ENCODE measurements around the gene PLP1.

Gene PLP1

DNA sequence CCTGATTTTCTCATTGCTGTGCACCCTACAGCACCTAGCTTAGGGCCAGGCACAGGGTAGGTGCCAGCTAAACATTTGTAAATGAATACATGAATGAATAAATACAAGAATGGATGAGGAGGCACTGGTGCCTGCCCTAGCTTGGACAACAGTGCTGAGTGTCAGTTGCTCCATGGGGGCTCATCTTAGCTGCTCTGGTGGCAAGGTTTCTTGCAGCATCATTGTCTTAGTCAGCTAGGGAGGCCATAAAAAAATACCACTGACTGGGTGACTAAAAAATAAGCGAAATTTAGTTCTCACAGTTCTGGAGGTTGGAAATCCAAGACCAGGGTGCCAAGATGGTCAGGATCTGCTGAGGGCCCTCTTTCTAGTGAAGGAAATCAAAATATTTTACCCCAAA, 34.8 kb upstream of the PLP1 start:
- no peak for TF ChIP-seq OSR1 (CRISPR knock-in tag; IDR thresholded peaks at IDR 0.05)
- TF ChIP-seq TSHZ2 (CRISPR knock-in tag; IDR thresholded peaks at IDR 0.05): no peak
- TF ChIP-seq RARB (CRISPR knock-in tag; IDR thresholded peaks at IDR 0.05): no peak
- no peak for TF ChIP-seq ZFP3 (CRISPR knock-in tag; IDR thresholded peaks at IDR 0.05)
- TF ChIP-seq, protein P1, sequence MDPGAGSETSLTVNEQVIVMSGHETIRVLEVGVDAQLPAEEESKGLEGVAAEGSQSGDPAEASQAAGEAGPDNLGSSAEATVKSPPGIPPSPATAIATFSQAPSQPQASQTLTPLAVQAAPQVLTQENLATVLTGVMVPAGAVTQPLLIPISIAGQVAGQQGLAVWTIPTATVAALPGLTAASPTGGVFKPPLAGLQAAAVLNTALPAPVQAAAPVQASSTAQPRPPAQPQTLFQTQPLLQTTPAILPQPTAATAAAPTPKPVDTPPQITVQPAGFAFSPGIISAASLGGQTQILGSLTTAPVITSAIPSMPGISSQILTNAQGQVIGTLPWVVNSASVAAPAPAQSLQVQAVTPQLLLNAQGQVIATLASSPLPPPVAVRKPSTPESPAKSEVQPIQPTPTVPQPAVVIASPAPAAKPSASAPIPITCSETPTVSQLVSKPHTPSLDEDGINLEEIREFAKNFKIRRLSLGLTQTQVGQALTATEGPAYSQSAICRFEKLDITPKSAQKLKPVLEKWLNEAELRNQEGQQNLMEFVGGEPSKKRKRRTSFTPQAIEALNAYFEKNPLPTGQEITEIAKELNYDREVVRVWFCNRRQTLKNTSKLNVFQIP (CRISPR knock-in tag; IDR thresholded peaks at IDR 0.05; ENCODE audit: borderline replicate concordance, low read depth): no peak
- no peak for TF ChIP-seq ESRRG (CRISPR knock-in tag; IDR thresholded peaks at IDR 0.05)
- no peak for TF ChIP-seq TOX (CRISPR knock-in tag; IDR thresholded peaks at IDR 0.05; ENCODE audit: borderline replicate concordance)
- TF ChIP-seq ZNF70 (CRISPR knock-in tag; IDR thresholded peaks at IDR 0.05): no peak
- no peak for TF ChIP-seq ZNF8 (CRISPR knock-in tag; IDR thresholded peaks at IDR 0.05)
- TF ChIP-seq, protein P2, sequence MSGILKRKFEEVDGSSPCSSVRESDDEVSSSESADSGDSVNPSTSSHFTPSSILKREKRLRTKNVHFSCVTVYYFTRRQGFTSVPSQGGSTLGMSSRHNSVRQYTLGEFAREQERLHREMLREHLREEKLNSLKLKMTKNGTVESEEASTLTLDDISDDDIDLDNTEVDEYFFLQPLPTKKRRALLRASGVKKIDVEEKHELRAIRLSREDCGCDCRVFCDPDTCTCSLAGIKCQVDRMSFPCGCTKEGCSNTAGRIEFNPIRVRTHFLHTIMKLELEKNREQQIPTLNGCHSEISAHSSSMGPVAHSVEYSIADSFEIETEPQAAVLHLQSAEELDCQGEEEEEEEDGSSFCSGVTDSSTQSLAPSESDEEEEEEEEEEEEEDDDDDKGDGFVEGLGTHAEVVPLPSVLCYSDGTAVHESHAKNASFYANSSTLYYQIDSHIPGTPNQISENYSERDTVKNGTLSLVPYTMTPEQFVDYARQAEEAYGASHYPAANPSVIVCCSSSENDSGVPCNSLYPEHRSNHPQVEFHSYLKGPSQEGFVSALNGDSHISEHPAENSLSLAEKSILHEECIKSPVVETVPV (CRISPR knock-in tag; IDR thresholded peaks at IDR 0.05): no peak
- no peak for TF ChIP-seq PPARA (CRISPR knock-in tag; IDR thresholded peaks at IDR 0.05; ENCODE audit: borderline replicate concordance)
- no peak for TF ChIP-seq ARNTL (CRISPR knock-in tag; IDR thresholded peaks at IDR 0.05; ENCODE audit: borderline replicate concordance, low read depth)
- no peak for TF ChIP-seq BACH2 (CRISPR knock-in tag; IDR thresholded peaks at IDR 0.05; ENCODE audit: borderline replicate concordance)
- TF ChIP-seq, protein P3, sequence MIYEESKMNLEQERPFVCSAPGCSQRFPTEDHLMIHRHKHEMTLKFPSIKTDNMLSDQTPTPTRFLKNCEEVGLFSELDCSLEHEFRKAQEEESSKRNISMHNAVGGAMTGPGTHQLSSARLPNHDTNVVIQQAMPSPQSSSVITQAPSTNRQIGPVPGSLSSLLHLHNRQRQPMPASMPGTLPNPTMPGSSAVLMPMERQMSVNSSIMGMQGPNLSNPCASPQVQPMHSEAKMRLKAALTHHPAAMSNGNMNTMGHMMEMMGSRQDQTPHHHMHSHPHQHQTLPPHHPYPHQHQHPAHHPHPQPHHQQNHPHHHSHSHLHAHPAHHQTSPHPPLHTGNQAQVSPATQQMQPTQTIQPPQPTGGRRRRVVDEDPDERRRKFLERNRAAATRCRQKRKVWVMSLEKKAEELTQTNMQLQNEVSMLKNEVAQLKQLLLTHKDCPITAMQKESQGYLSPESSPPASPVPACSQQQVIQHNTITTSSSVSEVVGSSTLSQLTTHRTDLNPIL (CRISPR knock-in tag; IDR thresholded peaks at IDR 0.05; ENCODE audit: low read depth): no peak
- TF ChIP-seq ZFP30 (CRISPR knock-in tag; IDR thresholded peaks at IDR 0.05): no peak
- TF ChIP-seq, protein P4, sequence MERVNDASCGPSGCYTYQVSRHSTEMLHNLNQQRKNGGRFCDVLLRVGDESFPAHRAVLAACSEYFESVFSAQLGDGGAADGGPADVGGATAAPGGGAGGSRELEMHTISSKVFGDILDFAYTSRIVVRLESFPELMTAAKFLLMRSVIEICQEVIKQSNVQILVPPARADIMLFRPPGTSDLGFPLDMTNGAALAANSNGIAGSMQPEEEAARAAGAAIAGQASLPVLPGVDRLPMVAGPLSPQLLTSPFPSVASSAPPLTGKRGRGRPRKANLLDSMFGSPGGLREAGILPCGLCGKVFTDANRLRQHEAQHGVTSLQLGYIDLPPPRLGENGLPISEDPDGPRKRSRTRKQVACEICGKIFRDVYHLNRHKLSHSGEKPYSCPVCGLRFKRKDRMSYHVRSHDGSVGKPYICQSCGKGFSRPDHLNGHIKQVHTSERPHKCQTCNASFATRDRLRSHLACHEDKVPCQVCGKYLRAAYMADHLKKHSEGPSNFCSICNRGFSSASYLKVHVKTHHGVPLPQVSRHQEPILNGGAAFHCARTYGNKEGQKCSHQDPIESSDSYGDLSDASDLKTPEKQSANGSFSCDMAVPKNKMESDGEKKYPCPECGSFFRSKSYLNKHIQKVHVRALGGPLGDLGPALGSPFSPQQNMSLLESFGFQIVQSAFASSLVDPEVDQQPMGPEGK (CRISPR knock-in tag; IDR thresholded peaks at IDR 0.05; ENCODE audit: borderline replicate concordance): no peak
- TF ChIP-seq ZC3H10 (CRISPR knock-in tag; IDR thresholded peaks at IDR 0.05): no peak
- TF ChIP-seq ZNF565 (CRISPR knock-in tag; conservative IDR thresholded peaks at IDR 0.05; ENCODE audit: low read depth): no peak
- no peak for TF ChIP-seq ISL1 (CRISPR knock-in tag; IDR thresholded peaks at IDR 0.05)
- no peak for ATAC-seq

GRCh38 chrX:103742339-103742738, 34.3 kb upstream of the PLP1 start:
- ATAC-seq: no peak
- no peak for TF ChIP-seq TOX (CRISPR knock-in tag; IDR thresholded peaks at IDR 0.05; ENCODE audit: borderline replicate concordance)
- TF ChIP-seq, protein P1 (CRISPR knock-in tag; IDR thresholded peaks at IDR 0.05; ENCODE audit: borderline replicate concordance, low read depth): no peak
- no peak for TF ChIP-seq BACH2 (CRISPR knock-in tag; IDR thresholded peaks at IDR 0.05; ENCODE audit: borderline replicate concordance)
- no peak for TF ChIP-seq TSHZ2 (CRISPR knock-in tag; IDR thresholded peaks at IDR 0.05)
- TF ChIP-seq, protein P2 (CRISPR knock-in tag; IDR thresholded peaks at IDR 0.05): no peak
- no peak for TF ChIP-seq TCF4 (CRISPR knock-in tag; IDR thresholded peaks at IDR 0.05; ENCODE audit: borderline replicate concordance)
- TF ChIP-seq, protein P4 (CRISPR knock-in tag; IDR thresholded peaks at IDR 0.05; ENCODE audit: borderline replicate concordance): no peak
- TF ChIP-seq ZFP3 (CRISPR knock-in tag; IDR thresholded peaks at IDR 0.05): no peak
- TF ChIP-seq CSDC2 (CRISPR knock-in tag; IDR thresholded peaks at IDR 0.05): no peak
- TF ChIP-seq ARNTL (CRISPR knock-in tag; IDR thresholded peaks at IDR 0.05; ENCODE audit: borderline replicate concordance, low read depth): no peak

Data from SK-N-SH treated with all-trans-retinoic acid at 6 μM for 48 hours (cell line).